Stimulated activated CD8-positive, alpha-beta memory T cell treated with anti-CD3 and anti-CD28 coated beads, Interleukin-7, amount 100 ng/mL, for 1 hour (primary cell): ENCODE measurements around the gene TSPEAR.
"Not testable (repeated sequence)": the region's sequence is repeated elsewhere in the genome, so short reads cannot be mapped to it uniquely, and the experiment has no call there.

Experiments
- DNase-seq, 2 donors: peaks; one replicate each; pipeline ENCODE4 v3.0.0-alpha.2; 2020; ENCODE audit warnings: low read depth in 2 of 2

TSPEAR gene

DNA sequence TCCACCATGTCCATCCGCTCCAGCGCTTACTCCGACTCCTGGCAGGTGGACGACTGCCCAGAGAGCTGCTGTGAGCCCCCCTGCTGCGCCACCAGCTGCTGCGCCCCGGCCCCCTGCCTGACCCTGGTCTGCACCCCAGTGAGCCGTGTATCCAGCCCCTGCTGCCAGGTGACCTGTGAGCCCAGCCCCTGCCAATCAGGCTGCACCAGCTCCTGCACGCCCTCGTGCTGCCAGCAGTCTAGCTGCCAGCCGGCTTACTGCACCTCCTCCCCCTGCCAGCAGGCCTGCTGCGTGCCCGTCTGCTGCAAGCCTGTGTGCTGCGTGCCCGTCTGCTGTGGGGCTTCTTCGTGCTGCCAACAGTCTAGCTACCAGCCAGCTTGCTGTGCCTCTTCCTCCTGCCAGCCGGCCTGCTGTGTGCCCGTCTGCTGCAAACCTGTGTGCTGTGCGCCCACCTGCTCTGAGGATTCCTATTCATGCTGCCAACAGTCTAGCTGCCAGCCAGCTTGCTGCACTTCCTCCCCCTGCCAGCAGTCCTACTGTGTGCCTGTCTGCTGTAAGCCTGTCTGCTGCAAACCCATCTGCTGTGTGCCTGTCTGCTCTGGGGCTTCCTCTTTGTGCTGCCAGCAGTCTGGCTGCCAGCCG is 84.1 kb downstream of the TSPEAR start:
- not testable (repeated sequence) for DNase-seq

DNA sequence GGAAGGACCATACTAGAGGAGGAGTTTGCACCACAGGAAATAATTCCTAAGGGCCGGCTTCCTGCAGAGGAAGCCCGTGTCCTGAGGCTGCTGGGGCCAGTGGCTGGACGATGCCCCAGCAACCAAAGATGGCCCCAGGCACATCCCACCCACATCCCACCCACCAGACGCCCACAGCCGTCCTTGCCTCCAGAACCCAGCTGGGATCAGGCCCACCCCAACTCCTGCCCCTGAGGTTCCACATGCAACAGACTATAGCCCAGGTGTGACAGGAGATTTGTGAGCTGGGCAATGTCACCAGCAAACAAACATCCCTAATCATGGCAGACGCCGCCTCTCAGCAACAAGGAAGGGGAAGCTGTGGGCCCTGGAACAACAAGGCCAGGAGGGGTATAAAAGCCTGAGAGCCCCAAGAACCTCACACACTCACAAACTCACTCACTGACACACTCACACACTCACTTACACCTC is 84.7 kb downstream of the TSPEAR start, which contains the start of gene KRTAP10-9:
KRTAP10-9 (plus strand) TSS at position 421 of the 471 bp plus-strand sequence. CDS start 79 bp downstream, outside the sequence.
- DNase-seq, result no peak

DNA sequence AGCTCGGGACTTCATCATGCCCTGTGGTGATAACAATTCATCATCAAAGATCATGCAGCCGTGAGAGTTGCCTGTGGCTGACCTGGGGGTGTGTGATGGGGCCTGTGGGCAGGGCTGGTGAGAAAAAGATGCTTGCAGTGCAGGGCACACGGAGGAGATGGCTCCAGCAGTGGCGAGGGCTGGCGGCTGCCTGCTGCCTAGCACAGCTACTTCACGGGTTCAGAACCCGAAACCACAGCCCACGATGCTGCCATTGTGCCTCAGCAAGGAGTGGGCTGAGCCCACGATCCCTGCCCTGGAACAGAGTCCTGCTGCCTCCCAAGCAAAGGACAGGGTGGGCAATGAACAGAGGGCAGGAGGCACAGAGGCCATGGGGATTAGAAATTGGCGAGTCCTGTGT is 85.1 kb downstream of the TSPEAR start:
- DNase-seq, result no peak

DNA sequence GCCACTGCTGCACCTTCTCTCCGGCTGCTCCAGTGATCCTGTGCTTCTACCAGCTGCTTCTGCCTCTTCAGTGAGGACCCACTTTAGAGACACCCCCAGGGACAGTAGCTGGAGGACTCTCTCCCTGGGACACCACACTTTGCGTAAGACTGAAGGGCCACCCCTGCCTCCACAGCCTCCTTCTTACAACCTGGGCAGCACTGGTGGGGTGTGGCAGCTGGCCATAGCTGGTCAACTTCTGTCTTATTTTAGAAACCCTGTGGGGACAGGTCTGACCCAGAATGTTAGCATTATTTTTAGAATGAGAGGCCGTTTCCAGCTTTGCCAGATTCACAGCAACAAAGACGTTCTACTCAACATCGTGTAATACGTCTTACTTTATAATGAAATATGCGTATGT is 85.6 kb downstream of the TSPEAR start:
- DNase-seq, result no peak

GRCh38 chr21:44623575-44623974 is 87.8 kb downstream of the TSPEAR start:
- DNase-seq, result no peak

DNA sequence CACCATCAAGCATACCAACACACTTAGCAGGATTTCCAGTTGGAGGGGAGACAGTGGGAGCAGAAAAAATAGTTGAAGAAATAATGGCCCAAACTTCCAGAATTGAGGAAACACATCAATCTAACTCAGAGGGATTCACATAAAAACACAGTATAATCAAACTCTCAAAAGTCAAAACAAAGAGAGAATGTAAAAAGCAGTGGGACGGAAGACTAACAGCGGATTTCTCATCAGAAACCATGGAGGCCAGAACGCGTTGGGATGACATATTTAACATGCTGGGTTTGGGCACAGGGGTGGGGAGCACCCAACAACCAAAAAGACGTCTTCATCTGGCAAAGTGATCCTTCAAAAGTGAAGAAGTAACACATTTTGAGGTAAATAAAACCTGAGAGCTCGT is 91.5 kb downstream of the TSPEAR start:
- no peak for DNase-seq

DNA sequence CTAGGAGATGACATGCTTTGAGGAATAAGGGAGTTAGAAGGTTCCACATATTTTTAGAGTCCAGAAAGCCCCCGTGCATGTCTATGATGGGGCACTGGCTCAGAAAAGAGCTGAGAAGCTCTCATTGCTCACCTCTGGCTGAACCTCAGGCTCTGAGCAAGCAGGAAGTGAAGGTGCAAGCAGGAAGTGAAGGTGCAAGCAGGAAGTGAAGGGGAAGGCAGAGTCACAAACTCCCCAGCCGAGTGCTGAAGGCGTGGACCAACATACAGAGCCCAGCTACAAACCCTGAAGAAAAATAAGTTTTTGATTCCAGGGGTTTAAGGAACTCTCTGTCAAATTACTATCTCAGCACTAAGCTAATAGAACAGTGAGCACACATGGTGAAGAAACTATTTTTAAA is 92.5 kb downstream of the TSPEAR start:
- DNase-seq, result peak; percentile 32 to 33

GRCh38 chr21:44618504-44618903 is 92.9 kb downstream of the TSPEAR start:
- no peak for DNase-seq

- DNase-seq, result no peak
These were observed 94.3 kb downstream of the TSPEAR start for GRCh38 chr21:44617071-44617501.

GRCh38 chr21:44616591-44616926 is 94.8 kb downstream of the TSPEAR start:
- no peak for DNase-seq

- DNase-seq, result no peak
These were observed 95.3 kb downstream of the TSPEAR start for GRCh38 chr21:44615911-44616590.

- no peak for DNase-seq
These were observed 95.9 kb downstream of the TSPEAR start for GRCh38 chr21:44615466-44615865.

DNA sequence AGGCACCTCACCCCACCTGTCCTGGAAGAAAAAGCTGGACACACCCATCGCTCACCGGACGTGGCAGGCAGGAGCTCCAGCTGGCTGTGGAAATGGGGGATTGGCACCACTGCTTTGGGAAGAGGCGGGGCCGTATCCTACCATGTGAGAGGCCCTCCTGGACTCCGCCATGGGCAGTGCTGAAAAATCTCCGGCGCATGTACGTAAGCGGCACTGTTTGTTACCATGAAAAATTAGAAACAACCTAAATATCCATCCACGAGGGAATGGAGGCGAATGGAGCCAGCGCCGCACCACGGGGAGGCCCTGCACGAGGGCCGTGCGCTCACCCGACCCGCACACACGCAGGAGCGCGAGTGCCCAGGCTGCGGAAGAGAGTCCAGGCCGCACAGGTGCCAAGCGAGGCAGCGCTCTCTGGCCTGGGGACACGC is 96.4 kb downstream of the TSPEAR start:
- no peak for DNase-seq

DNA sequence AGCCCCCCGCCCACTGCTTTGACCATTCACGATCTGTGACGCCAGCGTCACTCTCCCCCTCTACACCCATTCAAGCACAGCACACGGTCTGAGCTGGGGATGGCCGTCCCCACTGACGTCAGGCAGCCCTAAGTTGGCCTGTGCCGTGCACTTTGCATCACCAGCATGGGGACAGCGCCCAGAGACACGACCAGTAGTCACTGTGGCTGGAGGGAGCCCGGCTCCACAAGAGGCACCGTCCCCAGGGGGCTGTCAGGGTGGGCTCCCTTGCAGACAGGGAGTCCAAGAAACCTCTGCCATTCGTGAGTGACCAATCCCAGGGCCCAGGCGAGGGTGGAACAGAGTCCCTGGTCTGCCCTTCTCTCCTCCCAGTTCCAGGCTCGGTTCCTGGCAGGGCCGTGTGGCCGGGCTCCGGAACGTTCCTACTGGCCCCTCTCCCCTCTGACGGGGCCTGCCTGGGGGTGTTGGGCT is 97.2 kb downstream of the TSPEAR start:
- no peak for DNase-seq

- no peak for DNase-seq
These were observed 97.8 kb downstream of the TSPEAR start for GRCh38 chr21:44613386-44614155.

DNA sequence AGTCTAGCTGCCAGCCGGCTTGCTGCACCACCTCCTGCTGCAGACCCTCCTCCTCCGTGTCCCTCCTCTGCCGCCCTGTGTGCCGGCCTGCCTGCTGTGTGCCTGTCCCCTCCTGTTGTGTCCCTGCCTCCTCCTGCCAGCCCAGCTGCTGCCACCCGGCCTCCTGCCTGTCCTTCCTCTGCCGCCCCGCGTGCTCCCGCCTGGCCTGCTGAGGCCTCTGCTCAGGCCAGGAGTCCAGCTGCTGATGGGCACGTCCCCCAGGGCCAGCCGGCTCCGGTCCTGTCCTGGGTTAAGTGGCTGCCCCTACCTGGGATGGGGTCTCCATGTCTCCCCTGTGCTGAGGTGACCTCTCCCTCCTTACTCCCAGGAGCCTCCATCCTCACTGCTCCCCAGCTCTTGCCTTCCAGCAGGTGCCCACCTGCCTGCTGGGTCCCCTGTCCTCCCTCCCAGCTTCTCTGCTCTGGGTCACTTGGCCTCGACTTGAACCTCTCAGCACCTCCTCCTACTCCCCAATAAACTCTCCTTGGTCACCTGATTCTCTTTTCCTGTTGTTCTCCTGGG is 98.6 kb downstream of the TSPEAR start:
- no peak for DNase-seq

DNA sequence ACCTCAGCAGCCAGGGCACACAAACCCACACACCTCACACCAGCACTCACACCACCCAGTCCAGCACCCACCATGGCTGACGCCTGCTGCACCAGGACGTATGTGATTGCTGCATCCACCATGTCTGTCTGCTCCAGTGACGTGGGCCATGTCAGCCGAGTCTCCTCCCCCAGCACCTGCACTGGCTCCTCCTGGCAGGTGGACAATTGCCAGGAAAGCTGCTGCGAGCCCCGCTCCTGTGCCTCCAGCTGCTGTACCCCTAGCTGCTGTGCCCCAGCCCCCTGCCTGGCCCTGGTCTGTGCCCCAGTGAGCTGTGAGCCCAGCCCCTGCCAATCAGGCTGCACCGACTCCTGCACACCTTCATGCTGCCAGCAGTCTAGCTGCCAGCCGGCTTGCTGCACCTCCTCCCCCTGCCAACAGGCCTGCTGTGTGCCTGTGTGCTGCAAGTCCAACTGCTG is 99.3 kb downstream of the TSPEAR start, which contains the start of gene KRTAP10-8:
KRTAP10-8 (plus strand) TSS at position 51 of the 458 bp plus-strand sequence; CDS start at position 73, 22 bp downstream.
- no peak for DNase-seq

GRCh38 chr21:44611551-44611950 is 99.8 kb downstream of the TSPEAR start:
- DNase-seq, result no peak

GRCh38 chr21:44610157-44610843 is 101.1 kb downstream of the TSPEAR start:
- not testable (repeated sequence) for DNase-seq

DNA sequence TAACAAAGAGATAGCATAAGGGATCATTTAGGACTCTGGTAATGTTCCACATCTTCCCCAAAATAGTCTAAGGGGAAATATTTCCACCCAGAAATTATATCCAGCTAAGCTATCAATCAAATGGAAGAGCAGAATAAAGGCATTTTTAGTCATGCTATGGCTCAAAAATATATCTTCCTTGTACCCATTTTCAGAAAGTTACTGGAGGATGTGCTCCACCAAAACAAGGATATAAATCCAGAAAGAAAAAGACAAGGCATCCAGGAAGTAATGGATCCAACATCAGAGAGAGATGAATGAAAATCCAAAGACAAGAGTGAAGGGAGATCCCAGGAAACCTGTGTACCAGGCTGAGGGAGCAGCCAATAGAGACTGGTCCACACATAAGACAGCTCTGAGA is 102.2 kb downstream of the TSPEAR start:
- no peak for DNase-seq

GRCh38 chr21:44606495-44606894 is 104.9 kb downstream of the TSPEAR start:
- DNase-seq, result no peak
